Muscle layer of duodenum (tissue), 2 donors: ENCODE data around the gene PPFIA3.
"Not testable (repeated sequence)": the region's sequence is repeated elsewhere in the genome, so short reads cannot be mapped to it uniquely, and the experiment has no call there.

Experiments
- H3K27ac ChIP-seq: one replicate; pipeline ENCODE4 v1.7.0; 2013; ENCODE audit warnings: mild to moderate bottlenecking, low read length
- H3K27me3 ChIP-seq: one replicate; pipeline ENCODE4 v1.7.0; 2013; ENCODE audit warnings: low read depth, mild to moderate bottlenecking, control low read depth, low read length
- H3K36me3 ChIP-seq, 2 donors: one replicate each; pipeline ENCODE4 v1.7.0; 2013; ENCODE audit warnings: low read length in 2 of 2, control low read depth in 1 of 2, mild to moderate bottlenecking in 1 of 2; ENCODE audit not compliant: insufficient read depth in 2 of 2, control insufficient read depth in 1 of 2
- H3K4me1 ChIP-seq, 2 donors: one replicate each; pipeline ENCODE4 v1.7.0; 2013; ENCODE audit warnings: low read length in 2 of 2, mild to moderate bottlenecking in 2 of 2, control low read depth in 1 of 2, moderate library complexity in 1 of 2; ENCODE audit not compliant: insufficient read depth in 2 of 2, control insufficient read depth in 1 of 2
- H3K4me3 ChIP-seq, 2 donors: one replicate each; pipeline ENCODE4 v1.7.0; 2013; ENCODE audit warnings: low read length in 2 of 2, low read depth in 1 of 2, mild to moderate bottlenecking in 1 of 2
- H3K9me3 ChIP-seq, 2 donors: one replicate each; pipeline ENCODE4 v1.7.0; 2013; ENCODE audit warnings: low read length in 2 of 2, control low read depth in 1 of 2, mild to moderate bottlenecking in 1 of 2; ENCODE audit not compliant: control insufficient read depth in 1 of 2
- donor health status: healthy.

Gene PPFIA3

DNA sequence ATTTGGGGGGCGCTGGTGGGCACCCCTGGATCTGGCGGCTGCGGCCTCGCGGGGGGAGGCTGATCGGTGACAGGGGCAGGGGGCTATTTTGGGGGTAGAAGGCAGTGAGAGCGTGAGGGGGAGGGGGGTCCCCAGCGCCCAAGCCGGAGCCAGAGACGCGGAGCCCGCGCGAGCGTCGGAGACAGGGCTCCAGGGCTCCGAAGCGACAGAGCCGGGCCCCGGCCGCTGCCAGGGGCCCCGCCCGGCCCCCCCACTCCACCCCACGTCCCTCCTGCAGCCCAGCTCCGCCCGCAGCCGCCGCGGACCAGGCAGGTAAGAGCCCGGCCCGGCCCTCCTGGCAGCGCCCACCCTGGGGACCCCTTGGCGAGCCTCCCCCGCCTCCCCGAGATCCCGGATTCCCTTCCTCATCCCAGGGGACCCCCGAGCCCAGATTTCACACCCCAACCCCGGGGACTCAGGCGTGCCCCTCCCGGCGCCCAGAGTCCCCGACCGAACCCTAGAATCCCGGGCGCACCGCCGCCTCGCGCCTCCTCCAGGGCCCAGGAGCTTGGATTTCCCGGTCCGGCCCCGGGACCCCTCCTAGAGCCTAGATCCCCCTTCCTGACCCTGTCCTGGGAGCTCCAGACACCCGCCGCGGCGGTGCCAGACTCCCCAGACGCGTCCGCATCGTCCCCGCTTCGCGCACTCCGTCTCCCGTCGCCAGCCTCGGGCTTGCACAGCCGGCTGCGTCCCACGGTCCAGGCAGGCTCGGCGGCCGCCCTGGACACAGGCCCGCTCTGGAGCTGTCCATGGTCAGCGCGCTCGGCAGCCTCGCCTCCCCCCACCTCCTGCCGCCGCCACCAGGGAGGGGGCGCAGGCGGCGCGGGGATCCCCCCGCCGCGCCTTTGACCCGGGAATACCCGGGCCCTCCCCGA lies at the start of gene PPFIA3:
Gene PPFIA3 (plus strand): TSS at position 134 of the 914 bp plus-strand sequence. CDS start 8,330 bp downstream, outside the sequence.
- H3K27ac ChIP-seq = peak within 1 kb of the TSS; percentile 90
- peak within 1 kb of the TSS; percentile 54 to 55 for H3K4me3 ChIP-seq
- no peaks in the 10 kb centered on the region for H3K9me3 ChIP-seq
- H3K36me3 ChIP-seq = no peaks in the 10 kb centered on the region
- H3K4me1 ChIP-seq = peaks cover 5 to 29% of the 10 kb centered on the region in 2 donors
- no peaks in the 10 kb centered on the region for H3K27me3 ChIP-seq

DNA sequence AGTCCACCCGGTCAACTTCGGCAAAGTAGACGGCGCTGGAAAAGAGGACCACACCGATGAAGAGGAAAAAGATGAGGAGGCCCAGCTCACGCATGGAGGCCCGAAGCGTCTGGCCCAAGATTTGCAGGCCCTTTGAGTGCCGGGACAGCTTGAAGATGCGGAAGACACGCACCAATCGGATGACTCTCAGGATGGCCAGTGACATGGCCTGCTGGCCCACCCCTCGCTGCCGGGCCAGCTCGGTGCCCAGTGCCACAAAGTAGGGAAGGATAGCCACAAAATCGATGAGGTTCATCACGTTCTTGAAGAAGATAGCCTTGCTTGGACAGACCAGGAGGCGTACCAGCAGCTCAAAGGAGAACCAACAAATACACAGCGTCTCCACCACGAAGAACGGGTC lies 48.9 kb upstream of the PPFIA3 start:
- Histone ChIP-seq H3K27me3 (peaks cover 18% of the 10 kb centered on the region), H3K4me1 (peaks cover 0 to under 1% of the 10 kb centered on the region in 2 donors), H3K4me3 (no peak overlapping the region)

DNA sequence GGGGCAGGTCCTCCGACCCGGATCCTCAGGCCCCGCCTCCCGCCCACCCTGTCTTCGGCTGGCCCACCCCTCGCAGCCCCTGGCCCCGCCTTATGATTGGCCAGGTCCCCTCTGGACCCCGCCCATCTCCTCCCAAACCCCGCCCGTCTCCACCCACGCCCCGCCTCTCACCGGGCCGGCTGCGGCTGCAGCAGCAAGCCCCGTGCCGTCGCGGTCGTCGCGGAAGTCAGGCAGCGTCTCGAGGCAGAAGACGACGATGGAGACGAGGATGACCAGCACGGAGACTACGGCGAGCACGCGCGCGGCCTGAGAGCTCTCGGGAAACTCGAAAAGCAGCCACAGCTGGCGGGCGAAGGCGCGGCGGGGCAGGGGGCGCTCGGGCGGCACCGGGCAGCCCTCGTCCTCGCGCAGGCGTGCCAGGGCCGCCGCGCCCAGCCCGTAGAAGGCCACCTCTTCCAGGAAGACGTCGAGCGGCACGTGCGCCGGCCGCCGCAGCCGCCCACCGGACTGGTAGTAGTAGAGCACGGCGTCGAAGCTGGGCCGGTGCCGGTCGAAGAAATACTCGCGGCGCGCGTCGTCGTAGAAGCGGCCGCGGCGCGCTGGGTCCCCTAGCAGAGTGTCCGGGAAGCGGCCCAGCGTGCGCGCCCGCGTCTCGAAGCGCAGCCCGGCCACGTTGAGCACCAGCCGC lies 47.3 kb upstream of the PPFIA3 start:
- H3K9me3 ChIP-seq = no peaks in the 10 kb centered on the region
- H3K4me1 ChIP-seq = no peaks in the 10 kb centered on the region
- no peak overlapping the region for H3K27ac ChIP-seq
- peaks cover 17% of the 10 kb centered on the region for H3K27me3 ChIP-seq
- H3K4me3 ChIP-seq = no peak overlapping the region
- no peaks in the 10 kb centered on the region for H3K36me3 ChIP-seq

More for the DNA sequence above, 48.9 kb upstream of the PPFIA3 start:
- Histone ChIP-seq H3K9me3 (no peaks in the 10 kb centered on the region), H3K27ac (no peak overlapping the region), H3K36me3 (no peaks in the 10 kb centered on the region)

DNA sequence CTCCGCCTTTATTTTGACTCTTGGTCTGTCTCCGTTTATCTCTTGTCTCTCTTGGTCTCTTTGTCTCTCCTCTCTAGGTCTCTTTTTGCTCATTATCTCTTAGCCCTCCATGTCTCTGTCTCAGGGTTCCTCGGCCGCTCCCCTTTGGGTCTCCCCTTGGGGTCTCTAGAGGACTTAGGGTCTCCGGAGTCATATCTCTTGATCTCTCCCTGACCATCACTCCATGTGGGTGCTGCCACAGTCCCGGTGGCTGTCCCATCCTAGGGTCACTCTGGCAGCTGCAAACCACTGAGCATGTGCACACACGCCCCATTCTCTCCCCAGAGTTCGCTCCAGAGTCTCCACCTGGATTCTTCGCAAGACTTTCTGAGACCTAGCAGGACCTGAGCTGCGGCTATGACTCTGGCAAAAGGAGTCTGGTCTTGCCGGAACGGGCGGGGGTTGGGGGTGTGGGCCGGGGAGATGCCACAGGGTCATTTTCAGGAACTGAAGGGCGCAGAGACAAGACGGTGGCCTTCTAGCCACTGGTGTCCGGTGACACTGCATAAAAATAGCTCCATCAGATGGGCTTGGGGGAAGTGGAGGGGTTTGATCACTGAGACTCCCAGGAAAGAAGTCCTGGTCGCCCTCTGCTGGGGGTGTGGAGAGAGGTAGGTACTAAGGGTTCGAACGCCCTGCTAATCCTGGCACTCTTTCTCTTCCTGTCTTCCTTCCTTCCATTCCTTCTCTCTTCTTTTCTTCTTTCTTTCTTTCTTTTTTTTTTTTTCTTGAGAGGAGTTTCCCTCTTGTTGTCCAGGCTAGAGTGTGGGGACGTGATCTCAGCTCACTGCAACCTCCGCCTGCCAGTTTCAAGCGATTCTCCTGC lies 45.6 kb upstream of the PPFIA3 start:
- Histone ChIP-seq H3K9me3 (no peaks in the 10 kb centered on the region), H3K27me3 (peaks cover 17% of the 10 kb centered on the region), H3K27ac (no peak overlapping the region), H3K4me3 (no peak overlapping the region), H3K36me3 (no peaks in the 10 kb centered on the region), H3K4me1 (no peaks in the 10 kb centered on the region)

DNA sequence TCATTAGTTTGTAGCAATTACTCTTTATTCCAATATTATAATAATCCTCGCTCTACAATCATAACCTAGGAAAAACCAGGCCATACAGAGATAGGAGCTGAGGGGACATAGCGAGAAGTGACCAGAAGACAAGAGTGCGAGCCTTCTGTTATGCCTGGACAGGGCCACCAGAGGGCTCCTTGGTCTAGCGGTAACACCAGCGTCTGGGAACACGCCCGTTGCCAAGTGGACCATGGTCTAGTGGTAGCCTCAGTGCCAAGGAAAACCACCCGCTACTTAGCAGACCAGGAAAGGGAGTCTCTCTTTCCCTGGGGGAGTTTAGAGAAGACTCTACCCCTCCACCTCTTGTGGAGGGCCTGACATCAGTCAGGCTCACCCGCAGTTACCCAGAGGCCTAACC lies 44.5 kb upstream of the PPFIA3 start:
- peaks cover 12% of the 10 kb centered on the region for H3K27me3 ChIP-seq
- H3K36me3 ChIP-seq, H3K4me1 ChIP-seq, H3K4me3 ChIP-seq, H3K9me3 ChIP-seq, H3K27ac ChIP-seq: not testable (repeated sequence)

DNA sequence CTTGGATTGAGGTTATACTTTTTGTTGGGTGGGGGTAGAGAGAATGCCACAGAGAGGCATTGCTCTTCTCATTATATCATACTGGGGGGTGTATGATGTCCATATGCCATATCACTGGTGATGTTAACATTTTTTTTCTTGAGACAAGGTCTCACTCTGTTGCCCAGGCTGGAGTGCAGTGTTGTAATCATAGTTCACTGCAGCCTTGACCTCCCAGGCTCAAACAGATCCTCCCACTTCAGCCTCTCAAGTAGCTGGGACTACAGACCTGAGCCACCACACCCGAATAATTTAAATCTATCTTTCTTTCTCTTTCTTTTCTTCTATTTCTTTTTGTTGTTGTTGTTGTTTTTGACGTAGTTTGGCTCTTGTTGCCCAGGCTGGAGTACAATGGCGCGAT lies 39.0 kb upstream of the PPFIA3 start:
- H3K36me3 ChIP-seq = no peaks in the 10 kb centered on the region
- no peak overlapping the region for H3K4me3 ChIP-seq
- no peak overlapping the region for H3K27ac ChIP-seq
- H3K9me3 ChIP-seq = no peaks in the 10 kb centered on the region
- H3K4me1 ChIP-seq = no peaks in the 10 kb centered on the region
- no peaks in the 10 kb centered on the region for H3K27me3 ChIP-seq

DNA sequence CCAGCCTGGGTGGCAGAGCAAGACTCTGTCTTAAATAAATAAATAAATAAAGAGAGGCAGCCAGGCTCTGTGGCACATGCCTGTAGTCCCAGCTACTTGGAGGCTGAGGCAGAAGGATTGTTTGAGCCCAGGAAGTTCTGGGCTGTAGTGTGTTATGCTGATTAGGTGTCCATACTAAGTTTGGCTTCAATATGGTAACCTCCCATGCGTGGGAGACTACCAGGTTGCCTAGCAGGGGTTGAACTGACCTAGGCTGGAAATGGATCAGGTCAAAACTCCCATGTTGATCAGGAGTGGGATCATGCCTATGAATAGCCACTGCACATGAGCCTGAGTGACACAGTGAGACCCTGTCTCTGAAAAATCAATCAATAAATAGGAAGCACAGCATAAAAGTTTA lies 38.1 kb upstream of the PPFIA3 start:
- H3K4me1 ChIP-seq = peaks cover 2 to 4% of the 10 kb centered on the region in 2 donors
- no peaks in the 10 kb centered on the region for H3K27me3 ChIP-seq
- no peaks in the 10 kb centered on the region for H3K9me3 ChIP-seq
- H3K36me3 ChIP-seq = no peaks in the 10 kb centered on the region
- H3K4me3 ChIP-seq = no peak overlapping the region
- H3K27ac ChIP-seq = no peak overlapping the region

DNA sequence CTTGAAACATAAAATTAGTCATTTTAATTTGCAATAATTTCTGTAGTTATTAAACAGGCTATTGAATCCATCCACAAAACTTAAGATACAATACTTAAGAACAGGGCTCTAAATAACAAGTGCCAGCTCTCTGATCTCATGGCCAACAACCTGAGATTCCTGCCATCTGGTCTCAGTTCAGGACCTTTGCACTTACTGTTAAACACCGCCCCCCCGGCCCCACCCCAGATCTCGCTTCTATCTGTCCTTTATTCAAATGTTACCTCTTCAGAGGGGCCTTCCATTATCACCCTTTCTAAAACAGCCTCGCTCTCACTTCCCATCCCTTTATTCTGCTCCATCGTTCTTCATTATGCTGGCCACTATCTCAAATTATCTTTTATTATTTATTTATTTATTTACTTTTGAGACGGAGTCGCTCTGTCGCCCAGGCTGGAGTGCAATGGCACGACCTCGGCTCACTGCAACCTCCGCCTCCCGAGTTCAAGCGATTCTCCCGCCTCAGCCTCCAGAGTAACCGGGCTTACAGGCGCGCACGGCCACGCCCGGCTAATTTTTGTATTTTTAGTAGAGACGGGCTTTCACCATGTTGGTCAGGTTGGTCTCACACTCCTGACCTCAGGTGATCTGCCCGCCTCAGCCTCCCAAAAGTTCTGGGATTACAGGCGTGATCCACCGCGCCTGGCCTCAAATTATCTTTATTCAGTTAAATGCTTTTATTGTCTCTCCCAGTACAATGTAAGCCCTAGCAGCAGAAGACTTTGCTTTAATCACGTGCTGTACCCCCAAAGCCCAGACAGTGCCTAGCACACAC lies 34.9 kb upstream of the PPFIA3 start:
- no peaks in the 10 kb centered on the region for H3K27me3 ChIP-seq
- H3K4me1 ChIP-seq = peaks cover 9 to 21% of the 10 kb centered on the region in 2 donors
- H3K27ac ChIP-seq = peak overlapping the region; percentile 84
- no peaks in the 10 kb centered on the region for H3K9me3 ChIP-seq
- H3K36me3 ChIP-seq = peaks cover 5% of the 10 kb centered on the region in 2 donors
- H3K4me3 ChIP-seq = peak overlapping the region; percentile 60 to 97

DNA sequence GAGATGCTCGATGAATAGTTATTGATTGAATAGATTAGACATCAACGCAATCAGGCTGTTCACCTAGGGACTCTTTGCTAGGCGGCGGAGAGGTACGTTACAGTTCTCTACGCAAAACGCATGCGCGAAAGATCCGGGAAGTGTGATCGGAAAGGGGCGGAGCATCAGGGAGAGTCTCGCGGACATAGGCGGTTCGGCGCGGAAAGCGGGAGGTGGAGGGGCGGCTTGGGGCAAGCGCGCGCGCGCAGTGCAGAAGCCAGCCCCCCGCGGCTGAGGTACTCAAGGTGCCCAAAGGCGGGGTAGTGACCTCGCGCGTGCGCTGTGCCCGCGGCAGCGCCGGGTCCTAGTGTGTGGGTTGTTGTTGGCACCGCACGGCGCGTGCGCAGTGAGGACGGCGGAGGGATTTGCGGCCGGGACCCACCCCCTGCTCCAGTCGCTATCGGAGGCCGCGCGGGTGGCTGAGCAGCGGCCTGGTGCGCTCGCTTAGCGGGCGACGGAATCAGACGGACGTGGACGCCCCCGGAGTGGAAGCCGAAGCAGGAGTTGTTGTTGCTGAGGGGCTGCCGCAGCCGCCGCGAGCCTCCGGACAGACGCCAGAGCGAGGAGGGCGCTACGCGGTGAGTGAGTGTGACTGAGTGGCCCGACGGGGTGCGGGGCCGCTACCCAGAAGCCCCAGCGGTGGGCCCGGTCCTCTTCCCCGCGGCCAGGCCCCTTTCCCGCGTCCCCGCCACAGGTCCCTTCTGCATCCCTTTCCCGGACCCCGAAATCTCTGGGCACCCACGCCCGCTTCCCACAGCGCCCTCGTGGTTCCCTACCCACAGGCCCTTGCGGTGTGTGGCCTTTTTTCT lies 34.1 kb upstream of the PPFIA3 start, which contains the start of gene SNRNP70:
Gene SNRNP70 (plus strand): TSS at position 432 of the 848 bp plus-strand sequence. CDS start 964 bp downstream, outside the sequence.
- H3K9me3 ChIP-seq = no peaks in the 10 kb centered on the region
- H3K27me3 ChIP-seq = no peaks in the 10 kb centered on the region
- H3K36me3 ChIP-seq = peaks cover 8 to 10% of the 10 kb centered on the region in 2 donors
- peak within 1 kb of the TSS; percentile 97 to 99 for H3K4me3 ChIP-seq
- peak within 1 kb of the TSS; percentile 84 for H3K27ac ChIP-seq
- peaks cover 9 to 21% of the 10 kb centered on the region in 2 donors for H3K4me1 ChIP-seq

DNA sequence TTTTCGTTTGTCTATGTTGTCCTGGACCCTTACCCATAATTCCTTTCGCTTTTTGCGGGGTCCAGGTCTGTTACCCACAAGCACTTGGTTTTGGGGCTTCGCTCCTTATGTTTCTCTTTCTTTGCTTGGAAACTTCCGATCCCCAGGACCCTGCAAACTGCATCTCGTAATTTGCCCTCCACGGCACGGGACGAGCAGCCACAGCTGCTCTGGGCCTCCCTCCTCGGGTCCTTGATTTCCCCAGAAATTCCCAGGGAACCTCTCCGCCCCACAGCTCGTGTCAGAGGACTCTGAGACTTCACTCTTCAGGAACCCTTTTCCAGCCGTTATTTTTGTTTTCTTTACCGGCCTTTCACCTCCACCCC lies 33.5 kb upstream of the PPFIA3 start:
- Histone ChIP-seq H3K4me1 (peaks cover 9 to 21% of the 10 kb centered on the region in 2 donors), H3K4me3 (peak overlapping the region; percentile 97 to 99), H3K27ac (peak overlapping the region; percentile 69), H3K36me3 (peaks cover 14 to 16% of the 10 kb centered on the region in 2 donors), H3K9me3 (no peaks in the 10 kb centered on the region), H3K27me3 (no peaks in the 10 kb centered on the region)
